H7 (cell line): Measurements from ENCODE around the gene EPO. TPM values are rescaled to one million over a fixed set of nuclear protein-coding genes. Genes with fewer than 3 reads are reported as not detected.
"Not testable (repeated sequence)": the region's sequence is repeated elsewhere in the genome, so short reads cannot be mapped to it uniquely, and the experiment has no call there.

ENCODE experiments used
- DNase-seq: peaks from one replicate; pipeline ENCODE4 v3.0.0; 2012
- H3K27me3 ChIP-seq: 2 replicates; pipeline ENCODE4 v1.6.0; 2011; ENCODE audit warnings: mild to moderate bottlenecking, low read length; ENCODE audit not compliant: control insufficient read depth, insufficient read depth
- H3K36me3 ChIP-seq: replicated peaks from 2 replicates; pipeline ENCODE4 v1.5.1; 2011; ENCODE audit warnings: low read length; ENCODE audit not compliant: control insufficient read depth, insufficient read depth
- H3K4me3 ChIP-seq: 2 replicates; pipeline ENCODE4 v1.5.1; 2011; ENCODE audit warnings: low read depth, mild to moderate bottlenecking, control low read depth, low read length, moderate library complexity; ENCODE audit not compliant: insufficient read depth
- total RNA-seq: library from RNA; depleted of rRNA; stranded (reverse); fragments of >200 nt; shearing (Covaris generic); gene quantifications from 2 replicates; pipeline ENCODE4 v1.2.3, GENCODE V29; 2014

The EPO gene
- total RNA-seq, 1 experiment from 2014 or later, result not detected

GRCh38 chr7:100687751-100688300 is 32.4 kb upstream of the EPO start:
- no peak overlapping the region for H3K4me3 ChIP-seq
- DNase-seq, result no peak
- peaks cover 28% of the 10 kb centered on the region for H3K36me3 ChIP-seq
- H3K27me3 ChIP-seq, result no peaks in the 10 kb centered on the region

- Histone ChIP-seq H3K27me3 (no peaks in the 10 kb centered on the region), H3K4me3 (no peak overlapping the region), H3K36me3 (peaks cover 26% of the 10 kb centered on the region)
- peak; percentile 42 for DNase-seq
Measured at GRCh38 chr7:100688326-100688860, 31.9 kb upstream of the EPO start.

GRCh38 chr7:100689230-100690135 is 30.8 kb upstream of the EPO start:
- peak; percentile 56 for DNase-seq
- H3K4me3 ChIP-seq, result no peak overlapping the region
- no peaks in the 10 kb centered on the region for H3K27me3 ChIP-seq
- peaks cover 23% of the 10 kb centered on the region for H3K36me3 ChIP-seq

GRCh38 chr7:100691676-100692577 is 28.3 kb upstream of the EPO start:
- Histone ChIP-seq H3K36me3 (peaks cover 11% of the 10 kb centered on the region), H3K4me3 (peak overlapping the region; percentile 10; the same call in 1 of the 2 replicates), H3K27me3 (no peaks in the 10 kb centered on the region)
- DNase-seq, result peak; percentile 98

GRCh38 chr7:100692578-100692961 is 27.7 kb upstream of the EPO start:
- peaks cover 9% of the 10 kb centered on the region for H3K36me3 ChIP-seq
- H3K4me3 ChIP-seq, result peak overlapping the region; percentile 75
- DNase-seq, result no peak
- no peaks in the 10 kb centered on the region for H3K27me3 ChIP-seq

- peak; percentile 92 for DNase-seq
- no peaks in the 10 kb centered on the region for H3K27me3 ChIP-seq
- peak overlapping the region; percentile 75 for H3K4me3 ChIP-seq
- peaks cover 4% of the 10 kb centered on the region for H3K36me3 ChIP-seq
Measured at GRCh38 chr7:100693312-100694097, 26.8 kb upstream of the EPO start.

- DNase-seq, result peak; percentile 98
- Histone ChIP-seq H3K36me3 (peaks cover 4% of the 10 kb centered on the region; the same call in 1 of the 2 replicates), H3K27me3 (no peaks in the 10 kb centered on the region), H3K4me3 (peak within 1 kb of the TSS; percentile 75)
Measured at GRCh38 chr7:100694098-100694745, 26.0 kb upstream of the EPO start, which contains the start of gene GIGYF1. Gene GIGYF1 (minus strand): TSS chr7:100694250. CDS start chr7:100688238, 6,012 bp downstream.

GRCh38 chr7:100696123-100696521 is 24.1 kb upstream of the EPO start:
- no peak for DNase-seq
- Histone ChIP-seq H3K4me3 (peak overlapping the region; percentile 10; the same call in 1 of the 2 replicates), H3K36me3 (no peaks in the 10 kb centered on the region; the same call in 1 of the 2 replicates), H3K27me3 (no peaks in the 10 kb centered on the region)

- H3K4me3 ChIP-seq, result no peak overlapping the region
- no peaks in the 10 kb centered on the region for H3K36me3 ChIP-seq
- DNase-seq, result no peak
- no peaks in the 10 kb centered on the region for H3K27me3 ChIP-seq
Measured at GRCh38 chr7:100699018-100699417, 21.2 kb upstream of the EPO start.

GRCh38 chr7:100701089-100701488 is 19.2 kb upstream of the EPO start:
- not testable (repeated sequence) for H3K4me3 ChIP-seq

GRCh38 chr7:100705320-100705752 is 14.9 kb upstream of the EPO start:
- Histone ChIP-seq H3K4me3 (peak overlapping the region; percentile 95), H3K36me3 (peaks cover 6% of the 10 kb centered on the region), H3K27me3 (no peaks in the 10 kb centered on the region)
- DNase-seq, result peak; percentile 96

More at GRCh38 chr7:100701089-100701488, 19.2 kb upstream of the EPO start:
- not testable (repeated sequence) for H3K36me3 ChIP-seq, DNase-seq, H3K27me3 ChIP-seq

GRCh38 chr7:100705753-100706671 is 14.3 kb upstream of the EPO start, which contains the start of gene POP7:
Gene POP7 (plus strand): TSS chr7:100706121. CDS start chr7:100706831, 710 bp downstream.
- DNase-seq, result peak; percentile 98
- no peaks in the 10 kb centered on the region for H3K27me3 ChIP-seq
- H3K4me3 ChIP-seq, result peak within 1 kb of the TSS; percentile 95
- peaks cover 6% of the 10 kb centered on the region for H3K36me3 ChIP-seq
